HepG2 (cell line): ENCODE data around the gene TMEM135. TPM values are rescaled to one million over a fixed set of nuclear protein-coding genes. Genes with fewer than 3 reads are reported as not detected.
A peak's percentile ranks its signal among the peaks of the same experiment; 100 is the strongest.

Experiments
- FOXJ3 ChIP-seq: sonication (generic); formaldehyde crosslinking; IDR thresholded peaks from 2 replicates; pipeline ENCODE4 v1.4.0; 2020; ENCODE audit warnings: missing genetic modification reagents, mild to moderate bottlenecking, borderline replicate concordance
- HDAC6 ChIP-seq: fragments of 200-600 bp; sonication (generic); IDR thresholded peaks from 2 replicates; pipeline ENCODE4 v1.7.0; 2017; ENCODE audit warnings: mild to moderate bottlenecking, antibody characterized with exemption, low read length, low read depth
- HNRNPLL ChIP-seq: fragments of 200-400 bp; formaldehyde crosslinking; IDR thresholded peaks from 2 replicates; pipeline ENCODE4 v1.6.1; 2017; ENCODE audit warnings: mild to moderate bottlenecking, low read depth, low read length; ENCODE audit not compliant: poor library complexity, severe bottlenecking
- ISX ChIP-seq: sonication (generic); formaldehyde crosslinking; conservative IDR thresholded peaks from 2 replicates; pipeline ENCODE4 v1.5.0; 2020; ENCODE audit warnings: missing genetic modification reagents
- KDM6A ChIP-seq: IDR thresholded peaks from 2 replicates; pipeline ENCODE4 v1.6.1; 2016; ENCODE audit warnings: low read depth
- MIER2 ChIP-seq: IDR thresholded peaks from 2 replicates; pipeline ENCODE4 v1.6.1; 2016; ENCODE audit warnings: missing biosample characterization, missing genetic modification reagents
- NKX3-1 ChIP-seq: sonication (generic); formaldehyde crosslinking; IDR thresholded peaks from 2 replicates; pipeline ENCODE4 v1.5.0; 2020; ENCODE audit warnings: missing genetic modification reagents
- RAD21 ChIP-seq: fragments of 450-650 bp; formaldehyde crosslinking; IDR thresholded peaks from 2 replicates; pipeline ENCODE4 v1.5.0; 2020; ENCODE audit warnings: mild to moderate bottlenecking
- REPIN1 ChIP-seq: sonication (generic); formaldehyde crosslinking; IDR thresholded peaks from 2 replicates; pipeline ENCODE4 v1.8.0; 2022; ENCODE audit warnings: missing genetic modification reagents, low read depth, mild to moderate bottlenecking, borderline replicate concordance
- SALL2 ChIP-seq: sonication (generic); formaldehyde crosslinking; IDR thresholded peaks from 2 replicates; pipeline ENCODE4 v1.8.1; 2023; ENCODE audit warnings: mild to moderate bottlenecking, missing genetic modification reagents, inconsistent platforms
- SRSF1 ChIP-seq: fragments of 200-400 bp; formaldehyde crosslinking; optimal IDR thresholded peaks from 2 replicates; pipeline ENCODE3; 2017; ENCODE audit warnings: mild to moderate bottlenecking, low read depth, low read length, moderate library complexity
- TP53 ChIP-seq: sonication (generic); formaldehyde crosslinking; conservative IDR thresholded peaks from 2 replicates; pipeline ENCODE4 v1.4.0; 2020; ENCODE audit warnings: missing genetic modification reagents
- ZFYVE20 ChIP-seq: sonication (generic); formaldehyde crosslinking; IDR thresholded peaks from 2 replicates; pipeline ENCODE4 v1.8.0; 2023; ENCODE audit warnings: low read depth, mild to moderate bottlenecking, moderate library complexity, missing genetic modification reagents, borderline replicate concordance
- ZNF235 ChIP-seq: sonication (generic); formaldehyde crosslinking; IDR thresholded peaks from 2 replicates; pipeline ENCODE4 v1.8.1; 2023; ENCODE audit warnings: mild to moderate bottlenecking, missing genetic modification reagents, borderline replicate concordance
- ZNF24 ChIP-seq: fragments of 450-650 bp; IDR thresholded peaks from 2 replicates; pipeline ENCODE4 v1.6.1; 2017; ENCODE audit warnings: antibody characterized with exemption, mild to moderate bottlenecking
- ZNF333 ChIP-seq: sonication (generic); formaldehyde crosslinking; IDR thresholded peaks from 2 replicates; pipeline ENCODE4 v1.4.0; 2020; ENCODE audit warnings: mild to moderate bottlenecking, missing genetic modification reagents, borderline replicate concordance
- ZNF446 ChIP-seq: sonication (generic); formaldehyde crosslinking; IDR thresholded peaks from 2 replicates; pipeline ENCODE4 v1.5.0; 2020; ENCODE audit warnings: mild to moderate bottlenecking, missing genetic modification reagents
- ZNF747 ChIP-seq: sonication (generic); formaldehyde crosslinking; IDR thresholded peaks from 2 replicates; pipeline ENCODE4 v1.8.1; 2023; ENCODE audit warnings: missing genetic modification reagents, mild to moderate bottlenecking, borderline replicate concordance
- ZNF878 ChIP-seq: sonication (generic); formaldehyde crosslinking; IDR thresholded peaks from 2 replicates; pipeline ENCODE4 v1.8.1; 2023; ENCODE audit warnings: mild to moderate bottlenecking, missing genetic modification reagents, moderate library complexity
- polyA plus RNA-seq, 8 experiments: library from polyadenylated mRNA; depleted of rRNA in 3 of 8; stranded (reverse) in 7 of 8; unstranded in 1 of 8; fragments of >200 nt; fragmentation: Illumina TruSeq in 4 of 8; extraction: Trizol in 4 of 8; gene quantifications; 2 replicates each; pipeline versions ENCODE4 v1.2.1 to v1.2.3, GENCODE V29; 2011 to 2016; ENCODE audit warnings: low read depth in 4 of 8, missing spikeins in 1 of 8, mixed read lengths in 1 of 8; ENCODE audit not compliant: insufficient read depth in 1 of 8
- total RNA-seq, 5 experiments: library from RNA; depleted of rRNA; stranded (reverse); fragments of >200 nt; fragmentation: Illumina TruSeq; extraction: Trizol; gene quantifications; 2 replicates each; pipeline ENCODE4 v1.2.3, GENCODE V29; 2016; ENCODE audit warnings: low read depth in 1 of 5
- TF ChIP-seq, protein P1 (sequence below): sonication (generic); formaldehyde crosslinking; IDR thresholded peaks from one replicate; pipeline ENCODE4 v1.5.1; 2020; ENCODE audit warnings: mild to moderate bottlenecking, missing genetic modification reagents; ENCODE audit errors: not compliant biosample characterization
- TF ChIP-seq, protein P2 (sequence below): sonication (generic); formaldehyde crosslinking; conservative IDR thresholded peaks from 2 replicates; pipeline ENCODE4 v1.8.0; 2022; ENCODE audit warnings: missing genetic modification reagents

Gene TMEM135
- total and polyA plus RNA-seq, 2 of the 13 experiments (the other 11 are each of a cell fraction or from before 2014, with no cell fraction given), result 36.6 to 88.9 TPM

DNA sequence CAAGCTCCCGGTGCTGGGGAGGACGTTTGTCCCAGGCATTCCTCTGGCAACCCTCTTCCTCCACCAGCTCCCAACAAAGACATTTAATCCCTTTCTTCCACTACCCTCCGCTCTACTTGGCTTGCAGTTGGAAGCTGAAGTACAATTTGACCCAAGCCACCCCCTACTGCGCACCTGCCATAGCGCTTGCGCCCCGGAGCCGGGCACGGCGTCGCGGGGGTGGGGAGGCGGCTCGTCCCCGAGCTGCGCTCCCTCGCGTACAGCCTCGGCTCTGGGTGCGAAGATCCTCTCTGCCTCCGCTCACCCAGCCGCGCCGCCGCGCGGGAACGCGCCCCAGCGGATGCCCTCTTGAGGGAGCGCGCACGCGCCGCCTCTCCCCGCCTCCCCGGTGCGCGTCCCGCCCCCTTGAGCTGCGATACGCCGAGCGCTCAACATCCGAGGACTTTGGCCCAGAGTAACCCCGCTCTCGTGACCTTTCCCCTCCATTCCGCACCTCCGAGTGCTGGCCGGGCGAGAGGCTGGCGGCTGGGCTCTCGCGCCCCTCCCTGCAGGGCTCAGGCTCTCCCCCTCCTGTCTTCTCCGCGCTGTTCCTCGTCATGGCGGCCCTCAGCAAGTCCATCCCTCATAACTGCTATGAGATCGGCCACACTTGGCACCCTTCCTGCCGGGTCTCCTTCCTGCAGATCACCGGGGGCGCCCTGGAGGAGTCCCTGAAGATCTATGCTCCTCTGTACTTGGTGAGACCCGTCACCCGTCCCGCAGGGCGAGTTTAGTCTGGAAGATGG lies at the start of gene TMEM135 (continued):
- TF ChIP-seq, protein P1, sequence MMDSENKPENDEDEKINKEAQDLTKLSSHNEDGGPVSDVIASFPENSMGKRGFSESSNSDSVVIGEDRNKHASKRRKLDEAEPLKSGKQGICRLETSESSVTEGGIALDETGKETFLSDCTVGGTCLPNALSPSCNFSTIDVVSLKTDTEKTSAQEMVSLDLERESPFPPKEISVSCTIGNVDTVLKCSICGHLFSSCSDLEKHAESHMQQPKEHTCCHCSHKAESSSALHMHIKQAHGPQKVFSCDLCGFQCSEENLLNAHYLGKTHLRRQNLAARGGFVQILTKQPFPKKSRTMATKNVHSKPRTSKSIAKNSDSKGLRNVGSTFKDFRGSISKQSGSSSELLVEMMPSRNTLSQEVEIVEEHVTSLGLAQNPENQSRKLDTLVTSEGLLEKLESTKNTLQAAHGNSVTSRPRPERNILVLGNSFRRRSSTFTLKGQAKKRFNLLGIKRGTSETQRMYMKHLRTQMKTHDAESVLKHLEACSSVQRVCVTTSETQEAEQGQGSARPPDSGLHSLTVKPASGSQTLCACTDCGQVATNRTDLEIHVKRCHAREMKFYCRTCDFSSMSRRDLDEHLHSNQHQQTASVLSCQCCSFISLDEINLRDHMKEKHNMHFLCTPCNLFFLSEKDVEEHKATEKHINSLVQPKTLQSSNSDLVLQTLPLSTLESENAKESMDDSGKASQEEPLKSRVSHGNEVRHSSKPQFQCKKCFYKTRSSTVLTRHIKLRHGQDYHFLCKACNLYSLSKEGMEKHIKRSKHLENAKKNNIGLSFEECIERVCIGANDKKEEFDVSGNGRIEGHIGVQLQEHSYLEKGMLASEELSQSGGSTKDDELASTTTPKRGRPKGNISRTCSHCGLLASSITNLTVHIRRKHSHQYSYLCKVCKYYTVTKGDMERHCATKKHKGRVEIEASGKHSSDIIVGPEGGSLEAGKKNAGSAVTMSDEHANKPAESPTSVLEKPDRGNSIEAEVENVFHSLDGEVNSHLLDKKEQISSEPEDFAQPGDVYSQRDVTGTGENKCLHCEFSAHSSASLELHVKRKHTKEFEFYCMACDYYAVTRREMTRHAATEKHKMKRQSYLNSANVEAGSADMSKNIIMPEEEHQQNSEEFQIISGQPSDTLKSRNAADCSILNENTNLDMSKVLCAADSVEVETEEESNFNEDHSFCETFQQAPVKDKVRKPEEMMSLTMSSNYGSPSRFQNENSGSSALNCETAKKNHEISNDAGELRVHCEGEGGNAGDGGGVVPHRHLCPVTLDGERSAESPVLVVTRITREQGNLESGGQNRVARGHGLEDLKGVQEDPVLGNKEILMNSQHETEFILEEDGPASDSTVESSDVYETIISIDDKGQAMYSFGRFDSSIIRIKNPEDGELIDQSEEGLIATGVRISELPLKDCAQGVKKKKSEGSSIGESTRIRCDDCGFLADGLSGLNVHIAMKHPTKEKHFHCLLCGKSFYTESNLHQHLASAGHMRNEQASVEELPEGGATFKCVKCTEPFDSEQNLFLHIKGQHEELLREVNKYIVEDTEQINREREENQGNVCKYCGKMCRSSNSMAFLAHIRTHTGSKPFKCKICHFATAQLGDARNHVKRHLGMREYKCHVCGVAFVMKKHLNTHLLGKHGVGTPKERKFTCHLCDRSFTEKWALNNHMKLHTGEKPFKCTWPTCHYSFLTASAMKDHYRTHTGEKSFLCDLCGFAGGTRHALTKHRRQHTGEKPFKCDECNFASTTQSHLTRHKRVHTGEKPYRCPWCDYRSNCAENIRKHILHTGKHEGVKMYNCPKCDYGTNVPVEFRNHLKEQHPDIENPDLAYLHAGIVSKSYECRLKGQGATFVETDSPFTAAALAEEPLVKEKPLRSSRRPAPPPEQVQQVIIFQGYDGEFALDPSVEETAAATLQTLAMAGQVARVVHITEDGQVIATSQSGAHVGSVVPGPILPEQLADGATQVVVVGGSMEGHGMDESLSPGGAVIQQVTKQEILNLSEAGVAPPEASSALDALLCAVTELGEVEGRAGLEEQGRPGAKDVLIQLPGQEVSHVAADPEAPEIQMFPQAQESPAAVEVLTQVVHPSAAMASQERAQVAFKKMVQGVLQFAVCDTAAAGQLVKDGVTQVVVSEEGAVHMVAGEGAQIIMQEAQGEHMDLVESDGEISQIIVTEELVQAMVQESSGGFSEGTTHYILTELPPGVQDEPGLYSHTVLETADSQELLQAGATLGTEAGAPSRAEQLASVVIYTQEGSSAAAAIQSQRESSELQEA (CRISPR knock-in tag), result peak; percentile 78
- no peak for TF ChIP-seq NKX3-1
- no peak for TF ChIP-seq ZNF446 (CRISPR knock-in tag)
- peak; percentile 22 for TF ChIP-seq SRSF1
- TF ChIP-seq ZNF878 (CRISPR knock-in tag), result peak; percentile 82
- peak; percentile 82; the same call in 1 of the 2 replicates for TF ChIP-seq REPIN1 (CRISPR knock-in tag)
- TF ChIP-seq ZNF235 (CRISPR knock-in tag), result no peak
- no peak; the same call in 1 of the 2 replicates for TF ChIP-seq TP53
- TF ChIP-seq RAD21 (CRISPR knock-in tag), result peak; percentile 64; the same call in 1 of the 2 replicates
- no peak for TF ChIP-seq MIER2 (CRISPR knock-in tag)
- TF ChIP-seq ZNF747 (CRISPR knock-in tag), result peak; percentile 90; the same call in 1 of the 2 replicates
- no peak for TF ChIP-seq FOXJ3
- no peak for TF ChIP-seq ISX (CRISPR knock-in tag)
- no peak for TF ChIP-seq HDAC6
- no peak for TF ChIP-seq ZNF24
- TF ChIP-seq HNRNPLL, result peak; percentile 83
- peak; percentile 98 for TF ChIP-seq SALL2 (CRISPR knock-in tag)
- TF ChIP-seq, protein P2, sequence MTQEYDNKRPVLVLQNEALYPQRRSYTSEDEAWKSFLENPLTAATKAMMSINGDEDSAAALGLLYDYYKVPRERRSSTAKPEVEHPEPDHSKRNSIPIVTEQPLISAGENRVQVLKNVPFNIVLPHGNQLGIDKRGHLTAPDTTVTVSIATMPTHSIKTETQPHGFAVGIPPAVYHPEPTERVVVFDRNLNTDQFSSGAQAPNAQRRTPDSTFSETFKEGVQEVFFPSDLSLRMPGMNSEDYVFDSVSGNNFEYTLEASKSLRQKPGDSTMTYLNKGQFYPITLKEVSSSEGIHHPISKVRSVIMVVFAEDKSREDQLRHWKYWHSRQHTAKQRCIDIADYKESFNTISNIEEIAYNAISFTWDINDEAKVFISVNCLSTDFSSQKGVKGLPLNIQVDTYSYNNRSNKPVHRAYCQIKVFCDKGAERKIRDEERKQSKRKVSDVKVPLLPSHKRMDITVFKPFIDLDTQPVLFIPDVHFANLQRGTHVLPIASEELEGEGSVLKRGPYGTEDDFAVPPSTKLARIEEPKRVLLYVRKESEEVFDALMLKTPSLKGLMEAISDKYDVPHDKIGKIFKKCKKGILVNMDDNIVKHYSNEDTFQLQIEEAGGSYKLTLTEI, result no peak
- TF ChIP-seq KDM6A (CRISPR knock-in tag), result no peak
- TF ChIP-seq ZFYVE20, result no peak
- TF ChIP-seq ZNF333 (CRISPR knock-in tag), result no peak
